DOHH2 (cell line): ENCODE data around the gene SPHK1.
A peak's percentile ranks its signal among the peaks of the same experiment; 100 is the strongest.

Experiments used
- H3F3A ChIP-seq: fragments of 200-600 bp; sonication (generic), shearing (Covaris generic); 2 replicates; pipeline ENCODE4 v1.6.0; 2016; ENCODE audit warnings: antibody characterized with exemption, mild to moderate bottlenecking; ENCODE audit not compliant: control insufficient read depth, insufficient read depth
- H3K27ac ChIP-seq: fragments of 200-600 bp; sonication (generic); 2 replicates; pipeline ENCODE4 v1.5.1; 2014; ENCODE audit warnings: low read depth, mild to moderate bottlenecking, low read length, moderate library complexity
- H3K27me3 ChIP-seq: fragments of 200-600 bp; sonication (generic); 2 replicates; pipeline ENCODE4 v1.6.1; 2014; ENCODE audit warnings: mild to moderate bottlenecking, low read length, mixed read lengths; ENCODE audit not compliant: control insufficient read depth
- H3K36me3 ChIP-seq: fragments of 200-600 bp; sonication (generic); 2 replicates; pipeline ENCODE4 v1.6.1; 2014; ENCODE audit warnings: mild to moderate bottlenecking, low read length, moderate library complexity, mixed read lengths; ENCODE audit not compliant: control insufficient read depth
- H3K4me1 ChIP-seq: fragments of 200-600 bp; sonication (generic); 2 replicates; pipeline ENCODE4 v1.6.1; 2014; ENCODE audit warnings: mild to moderate bottlenecking, low read length, mixed read lengths; ENCODE audit not compliant: control insufficient read depth
- H3K4me2 ChIP-seq: fragments of 200-600 bp; sonication (generic); 2 replicates; pipeline ENCODE4 v1.6.0; 2014; ENCODE audit warnings: mild to moderate bottlenecking, low read length, moderate library complexity
- H3K4me3 ChIP-seq: fragments of 200-600 bp; sonication (generic); 2 replicates; pipeline ENCODE4 v1.5.1; 2014; ENCODE audit warnings: mild to moderate bottlenecking, low read length, mixed read lengths
- H3K79me2 ChIP-seq: fragments of 200-600 bp; sonication (generic); 2 replicates; pipeline ENCODE4 v1.6.1; 2014; ENCODE audit warnings: mild to moderate bottlenecking, low read length, mixed read lengths; ENCODE audit not compliant: control insufficient read depth
- H3K9me2 ChIP-seq: fragments of 200-600 bp; sonication (generic); replicated peaks from 2 replicates; pipeline ENCODE4 v1.6.1; 2014; ENCODE audit warnings: mild to moderate bottlenecking, low read length, mixed read lengths; ENCODE audit not compliant: control insufficient read depth
- H3K9me3 ChIP-seq: fragments of 200-600 bp; sonication (generic); 2 replicates; pipeline ENCODE4 v1.6.1; 2014; ENCODE audit warnings: antibody characterized with exemption, low read length, mixed read lengths; ENCODE audit not compliant: control insufficient read depth, insufficient read depth
- H4K20me1 ChIP-seq: fragments of 200-600 bp; sonication (generic); 2 replicates; pipeline ENCODE4 v1.6.0; 2014; ENCODE audit warnings: low read depth, mild to moderate bottlenecking, antibody characterized with exemption, low read length, moderate library complexity; ENCODE audit not compliant: control insufficient read depth, insufficient read depth
- CTCF ChIP-seq: fragments of 200-600 bp; sonication (generic); IDR thresholded peaks from one replicate; pipeline ENCODE4 v1.5.1; 2014; ENCODE audit warnings: antibody characterized with exemption, mild to moderate bottlenecking, low read depth, low read length; ENCODE audit not compliant: poor library complexity, severe bottlenecking
- EZH2phosphoT487 ChIP-seq: fragments of 200-600 bp; sonication (generic); IDR thresholded peaks from 2 replicates; pipeline ENCODE4 v1.6.1; 2017; ENCODE audit warnings: borderline replicate concordance, mild to moderate bottlenecking, antibody characterized with exemption, low read length, moderate library complexity, mixed read lengths

Gene SPHK1

GRCh38 chr17:76360461-76360860 is 23.9 kb upstream of the SPHK1 start:
- Histone ChIP-seq H3K27ac (no peak overlapping the region), H3K9me3 (no peaks in the 10 kb centered on the region), H3F3A (no peaks in the 10 kb centered on the region), H3K4me2 (no peak overlapping the region), H3K4me1 (peaks cover 27% of the 10 kb centered on the region), H3K36me3 (no peaks in the 10 kb centered on the region), H3K4me3 (no peak overlapping the region), H3K79me2 (no peaks in the 10 kb centered on the region), H3K9me2 (no peaks in the 10 kb centered on the region), H3K27me3 (no peaks in the 10 kb centered on the region), H4K20me1 (no peaks in the 10 kb centered on the region)
- TF ChIP-seq EZH2phosphoT487 = no peak
- no peak for TF ChIP-seq CTCF

- no peak overlapping the region for H3K4me3 ChIP-seq
- 0 out of 2 replicates have a peak overlapping the region, but pooled peaks have one; percentile 24 for H3K4me2 ChIP-seq
- TF ChIP-seq CTCF (no peak), EZH2phosphoT487 (no peak)
- no peaks in the 10 kb centered on the region for H4K20me1 ChIP-seq
- no peaks in the 10 kb centered on the region for H3F3A ChIP-seq
- H3K79me2 ChIP-seq = no peaks in the 10 kb centered on the region
- H3K9me3 ChIP-seq = no peaks in the 10 kb centered on the region
- H3K36me3 ChIP-seq = no peaks in the 10 kb centered on the region
- no peaks in the 10 kb centered on the region for H3K27me3 ChIP-seq
- no peak overlapping the region for H3K27ac ChIP-seq
- peaks cover 15% of the 10 kb centered on the region for H3K4me1 ChIP-seq
- H3K9me2 ChIP-seq = no peaks in the 10 kb centered on the region
Measured at GRCh38 chr17:76363107-76363842, 21.1 kb upstream of the SPHK1 start.

- Histone ChIP-seq H4K20me1 (no peaks in the 10 kb centered on the region), H3K27ac (no peak overlapping the region), H3K4me3 (no peak overlapping the region), H3K4me1 (peaks cover 24% of the 10 kb centered on the region), H3K9me3 (no peaks in the 10 kb centered on the region), H3K79me2 (no peaks in the 10 kb centered on the region), H3K4me2 (peak overlapping the region; percentile 27), H3K27me3 (peaks cover 3% of the 10 kb centered on the region; the same call in 1 of the 2 replicates), H3K36me3 (no peaks in the 10 kb centered on the region), H3F3A (no peaks in the 10 kb centered on the region), H3K9me2 (no peaks in the 10 kb centered on the region)
- TF ChIP-seq EZH2phosphoT487 (no peak), CTCF (peak; percentile 51)
Measured at GRCh38 chr17:76365256-76365903, 19.0 kb upstream of the SPHK1 start.
